Measurements from ENCODE around the gene POU2F1.

The POU2F1 gene

DNA sequence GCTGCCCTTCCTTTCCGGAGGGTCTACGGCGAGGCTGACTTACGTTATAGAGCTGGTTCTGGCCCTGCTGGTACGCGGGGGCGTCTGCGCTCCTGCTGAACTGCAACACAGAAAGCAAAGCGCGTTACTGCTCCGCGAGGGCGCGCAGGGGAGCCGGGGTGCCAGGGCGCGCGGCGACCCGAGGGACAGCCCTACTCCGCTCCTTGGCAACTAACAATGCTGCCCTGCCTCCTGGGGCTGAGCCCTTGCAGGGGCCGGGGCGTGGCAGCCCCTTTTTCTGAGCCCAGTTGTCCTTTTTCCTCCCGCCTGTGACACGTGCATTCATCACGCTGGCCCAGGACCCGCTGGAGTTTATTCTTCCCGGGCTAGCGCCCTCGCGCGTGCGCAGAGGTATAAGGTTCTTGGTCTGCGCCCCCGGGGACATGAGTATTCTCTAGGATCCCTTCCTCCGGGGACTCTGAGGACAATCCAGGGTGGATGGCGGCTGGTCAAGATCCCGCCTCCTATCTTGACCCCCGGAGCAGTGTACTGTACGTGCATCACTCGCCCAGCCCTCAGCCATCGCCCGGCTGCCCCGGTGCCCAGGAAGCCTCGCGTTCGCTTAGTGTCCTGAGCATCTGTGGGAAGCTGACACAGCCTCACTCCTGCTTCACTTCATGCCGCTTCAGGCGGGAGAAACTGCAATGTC lies 218.8 kb downstream of the POU2F1 start:
- TF ChIP-seq, protein P1, sequence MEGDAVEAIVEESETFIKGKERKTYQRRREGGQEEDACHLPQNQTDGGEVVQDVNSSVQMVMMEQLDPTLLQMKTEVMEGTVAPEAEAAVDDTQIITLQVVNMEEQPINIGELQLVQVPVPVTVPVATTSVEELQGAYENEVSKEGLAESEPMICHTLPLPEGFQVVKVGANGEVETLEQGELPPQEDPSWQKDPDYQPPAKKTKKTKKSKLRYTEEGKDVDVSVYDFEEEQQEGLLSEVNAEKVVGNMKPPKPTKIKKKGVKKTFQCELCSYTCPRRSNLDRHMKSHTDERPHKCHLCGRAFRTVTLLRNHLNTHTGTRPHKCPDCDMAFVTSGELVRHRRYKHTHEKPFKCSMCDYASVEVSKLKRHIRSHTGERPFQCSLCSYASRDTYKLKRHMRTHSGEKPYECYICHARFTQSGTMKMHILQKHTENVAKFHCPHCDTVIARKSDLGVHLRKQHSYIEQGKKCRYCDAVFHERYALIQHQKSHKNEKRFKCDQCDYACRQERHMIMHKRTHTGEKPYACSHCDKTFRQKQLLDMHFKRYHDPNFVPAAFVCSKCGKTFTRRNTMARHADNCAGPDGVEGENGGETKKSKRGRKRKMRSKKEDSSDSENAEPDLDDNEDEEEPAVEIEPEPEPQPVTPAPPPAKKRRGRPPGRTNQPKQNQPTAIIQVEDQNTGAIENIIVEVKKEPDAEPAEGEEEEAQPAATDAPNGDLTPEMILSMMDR (IDR thresholded peaks at IDR 0.05; ENCODE audit: control insufficient read depth, extremely low read depth, insufficient read depth) = no peak
- no peak overlapping the region for H3K4me3 ChIP-seq (ENCODE audit: low read depth, low read length)
- no peak for DNase-seq (ENCODE audit: low read depth)

DNA sequence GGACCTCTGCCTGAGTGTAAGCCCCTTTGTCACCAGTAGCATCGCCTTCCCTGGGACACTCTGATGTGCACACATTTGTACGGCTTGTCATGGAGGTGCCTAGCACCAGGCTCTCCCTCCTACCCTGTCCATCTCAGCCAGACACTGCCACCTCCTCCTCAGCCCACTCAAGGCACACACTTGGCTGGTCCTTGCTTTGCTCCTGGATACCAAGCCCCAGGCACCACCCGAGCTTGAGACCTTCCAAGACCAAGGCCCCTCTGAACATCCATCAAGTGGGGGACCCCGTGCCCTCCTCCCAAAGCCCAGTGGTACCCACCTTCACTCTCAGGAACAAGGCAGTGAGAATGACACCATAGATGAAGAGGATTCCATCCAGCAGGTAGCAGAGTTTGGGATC lies 219.7 kb downstream of the POU2F1 start:
- H3K4me3 ChIP-seq (ENCODE audit: low read depth, low read length) = no peak overlapping the region
- DNase-seq (ENCODE audit: low read depth) = no peak
- TF ChIP-seq, protein P1 (IDR thresholded peaks at IDR 0.05; ENCODE audit: control insufficient read depth, extremely low read depth, insufficient read depth) = no peak

DNA sequence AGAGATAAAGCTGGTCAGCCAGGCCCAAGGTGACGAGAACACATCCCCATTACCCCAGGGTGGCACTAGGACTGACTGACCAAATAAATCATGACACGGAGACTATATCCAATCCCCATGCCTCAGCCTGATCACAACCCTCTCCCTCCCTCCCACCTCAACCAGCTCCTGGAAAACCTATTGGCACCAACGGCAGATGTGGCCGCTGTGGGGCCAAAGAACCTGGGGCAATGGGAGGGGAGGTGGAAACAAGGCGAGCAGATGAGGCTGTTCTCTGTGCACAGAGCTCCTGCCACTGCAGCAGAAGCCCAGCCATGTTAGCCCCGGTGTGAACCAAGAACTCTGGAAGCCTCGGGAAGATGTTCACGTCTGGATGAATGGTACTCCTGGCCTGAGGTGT lies 220.1 kb downstream of the POU2F1 start:
- no peak for DNase-seq (ENCODE audit: low read depth)
- no peak overlapping the region for H3K4me3 ChIP-seq (ENCODE audit: low read depth, low read length)
- TF ChIP-seq, protein P1 (IDR thresholded peaks at IDR 0.05; ENCODE audit: control insufficient read depth, extremely low read depth, insufficient read depth) = no peak

DNA sequence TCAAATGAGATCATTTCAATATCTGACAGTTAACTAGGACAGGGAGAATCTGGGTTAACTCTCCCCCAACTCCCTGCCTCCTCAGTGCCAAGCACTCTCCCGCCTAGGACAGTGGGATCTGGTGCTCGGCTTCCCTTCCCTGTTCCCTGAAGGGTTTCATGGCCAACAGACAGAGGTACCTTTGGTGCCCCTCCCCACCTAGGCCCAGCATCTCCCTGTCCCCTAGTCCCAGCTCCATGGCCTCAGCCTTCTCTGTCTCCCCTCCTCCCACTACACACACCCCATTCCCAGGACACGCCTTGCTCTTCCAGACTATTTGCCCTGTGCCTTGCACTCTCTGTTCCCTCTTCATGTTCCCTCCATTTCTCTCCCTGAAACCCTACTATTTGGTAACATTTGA lies 220.5 kb downstream of the POU2F1 start:
- TF ChIP-seq, protein P1 (IDR thresholded peaks at IDR 0.05; ENCODE audit: control insufficient read depth, extremely low read depth, insufficient read depth) = no peak
- no peak overlapping the region for H3K4me3 ChIP-seq (ENCODE audit: low read depth, low read length)
- no peak for DNase-seq (ENCODE audit: low read depth)

DNA sequence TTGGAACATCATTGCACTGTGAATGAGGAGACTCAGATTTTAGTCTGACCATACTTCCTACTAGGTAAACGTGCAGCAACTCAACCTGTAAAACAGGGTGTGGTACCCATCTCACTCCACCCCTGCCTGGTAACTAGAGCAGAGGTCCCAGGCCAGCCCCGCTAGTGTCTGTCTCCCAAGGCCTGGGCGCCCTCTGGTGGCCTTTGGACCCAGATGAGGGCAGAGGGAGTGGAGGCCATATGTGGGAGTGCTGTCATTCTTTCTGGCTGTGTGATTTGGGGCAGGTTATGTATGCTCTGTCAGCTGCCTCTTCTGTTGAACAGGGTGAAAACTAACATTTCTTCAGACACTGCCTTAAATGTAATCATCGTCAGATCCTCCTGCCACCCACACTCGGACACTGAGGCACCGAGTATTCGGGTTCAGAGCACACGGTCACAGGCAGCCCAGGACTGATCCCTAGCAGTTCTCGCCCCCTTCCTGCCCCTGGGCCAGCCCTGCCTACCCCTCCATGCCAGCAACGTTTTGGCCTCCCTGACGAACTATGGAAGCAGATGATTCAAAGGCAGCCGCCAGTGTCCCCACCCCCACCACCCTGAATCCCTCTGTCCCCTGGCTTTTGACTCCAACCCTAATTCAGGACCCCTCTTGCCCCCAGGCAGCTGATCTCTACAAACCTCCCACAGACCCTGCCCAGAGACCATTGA lies 221.6 kb downstream of the POU2F1 start:
- H3K4me3 ChIP-seq (ENCODE audit: low read depth, low read length) = no peak overlapping the region
- DNase-seq (ENCODE audit: low read depth) = peak; percentile 75
- TF ChIP-seq, protein P1 (IDR thresholded peaks at IDR 0.05; ENCODE audit: control insufficient read depth, extremely low read depth, insufficient read depth) = peak; percentile 98

DNA sequence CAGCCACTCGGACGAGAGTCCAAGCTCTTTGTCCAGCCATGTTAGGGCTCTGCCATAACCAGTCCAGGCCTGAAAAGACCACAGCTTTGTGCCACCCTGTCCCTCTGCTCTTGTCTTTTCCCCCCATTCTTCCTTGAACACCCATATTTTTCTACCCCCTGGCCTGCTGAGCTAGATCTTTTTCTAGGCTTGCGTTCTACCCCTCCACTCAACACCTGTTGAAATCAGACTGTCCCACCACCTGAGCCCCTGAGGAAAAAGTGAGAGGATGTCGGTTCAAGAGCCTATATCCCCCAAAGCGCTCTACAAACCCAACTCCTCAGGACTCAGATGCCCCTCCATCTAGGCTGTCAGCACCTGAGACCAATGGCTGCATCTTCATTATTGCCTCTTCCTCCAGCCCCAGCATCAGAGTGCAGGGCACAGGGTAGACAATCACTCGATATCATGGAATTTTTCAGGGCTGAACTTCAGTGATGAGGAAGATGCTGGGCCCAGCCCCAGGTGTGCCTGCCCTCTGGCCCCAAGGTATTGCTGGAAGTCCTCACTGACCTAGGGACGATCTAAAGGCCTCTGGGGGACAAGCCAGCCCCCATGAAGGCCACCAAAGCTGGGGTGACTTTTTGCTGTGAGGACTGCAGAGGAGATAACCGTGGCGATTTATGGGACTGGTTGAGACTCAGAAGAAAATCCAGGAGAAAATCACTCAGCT lies 222.3 kb downstream of the POU2F1 start:
- H3K4me3 ChIP-seq (ENCODE audit: low read depth, low read length) = no peak overlapping the region
- DNase-seq (ENCODE audit: low read depth) = no peak
- TF ChIP-seq, protein P1 (IDR thresholded peaks at IDR 0.05; ENCODE audit: control insufficient read depth, extremely low read depth, insufficient read depth) = no peak
